ENCODE measurements around the gene RAB40C.

GRCh38 chr16:625977-626765 lies 36.3 kb downstream of the RAB40C start:
- TF ChIP-seq CTCF (conservative IDR thresholded peaks at IDR 0.05; ENCODE audit: low read length) (no peak), EZH2phosphoT487 (IDR thresholded peaks at IDR 0.05; ENCODE audit: borderline replicate concordance) (no peak)

Measured in Loucy (cell line).